ENCODE data around the gene PDLIM7.

Gene PDLIM7

DNA sequence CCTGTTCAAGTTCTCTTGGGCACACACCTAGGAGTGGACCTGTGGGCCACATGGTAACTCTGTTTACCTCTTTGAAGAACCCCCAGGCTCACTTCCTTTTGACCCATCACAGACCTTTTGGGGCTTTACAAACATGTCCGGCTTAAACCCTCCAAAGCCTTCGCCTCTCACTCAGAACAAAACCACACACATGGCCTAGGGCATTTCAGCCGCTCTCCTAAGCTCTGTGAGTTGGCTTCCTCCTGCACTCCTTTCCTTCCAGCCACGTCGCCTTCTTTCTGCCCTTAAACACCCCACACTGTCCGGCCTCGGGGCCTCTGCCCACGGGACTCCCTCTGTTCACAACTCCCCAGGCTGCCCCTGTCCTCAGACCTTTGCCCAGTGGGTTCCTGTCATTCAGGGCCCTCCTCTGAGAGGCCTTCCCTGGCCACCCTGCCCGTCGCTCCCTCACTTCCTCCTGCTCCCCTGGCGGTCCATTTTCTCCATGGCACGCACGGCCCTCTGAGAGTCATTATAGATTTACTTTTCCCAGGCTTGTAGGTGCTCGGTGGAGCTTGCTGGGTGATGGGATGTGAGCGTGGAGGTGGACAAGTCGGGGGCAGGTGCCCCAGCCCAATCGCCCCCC is 10.3 kb upstream of the PDLIM7 start:
- no peak for DNase-seq (ENCODE audit: low spot score)

DNA sequence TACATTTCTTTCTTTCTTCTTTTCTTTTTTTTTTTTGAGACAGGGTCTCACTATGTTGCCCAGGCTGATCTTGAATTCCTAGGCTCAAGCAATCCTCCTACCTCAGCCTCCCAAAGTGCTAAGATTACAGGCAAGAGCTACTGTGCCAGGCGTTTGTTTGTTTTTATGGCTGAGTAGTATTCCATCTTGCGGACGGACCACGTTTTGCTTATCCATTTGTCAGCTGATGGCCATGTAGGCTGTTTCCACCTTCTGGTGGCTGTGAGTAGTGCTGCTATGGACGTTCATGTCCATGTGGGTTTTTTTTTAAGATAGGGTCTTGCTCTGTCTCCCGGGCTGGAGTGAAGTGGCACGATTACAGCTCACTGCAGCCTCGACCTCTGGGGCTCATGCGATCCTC is 9.8 kb upstream of the PDLIM7 start:
- DNase-seq (ENCODE audit: low spot score): no peak

DNA sequence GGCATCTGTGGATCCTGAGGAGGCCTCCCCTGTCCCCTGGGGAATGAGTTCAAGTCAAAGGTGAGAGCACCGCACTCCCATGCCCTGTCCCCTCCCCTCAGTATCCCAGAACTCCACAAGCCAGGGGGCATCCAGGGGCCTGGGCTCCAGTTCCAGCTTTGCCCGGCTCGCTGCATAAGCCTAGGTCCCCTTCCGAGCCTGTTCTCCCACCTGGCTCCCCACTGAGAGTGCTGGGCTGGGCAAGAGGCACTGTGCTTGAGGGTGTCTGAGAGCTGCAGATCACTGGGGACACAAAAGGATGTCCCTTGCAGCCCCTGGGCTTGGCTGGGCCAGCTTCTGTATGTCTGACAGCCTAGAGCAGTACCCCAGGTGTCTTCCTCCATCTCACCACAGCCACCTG is 7.7 kb upstream of the PDLIM7 start:
- DNase-seq (ENCODE audit: low spot score): no peak

DNA sequence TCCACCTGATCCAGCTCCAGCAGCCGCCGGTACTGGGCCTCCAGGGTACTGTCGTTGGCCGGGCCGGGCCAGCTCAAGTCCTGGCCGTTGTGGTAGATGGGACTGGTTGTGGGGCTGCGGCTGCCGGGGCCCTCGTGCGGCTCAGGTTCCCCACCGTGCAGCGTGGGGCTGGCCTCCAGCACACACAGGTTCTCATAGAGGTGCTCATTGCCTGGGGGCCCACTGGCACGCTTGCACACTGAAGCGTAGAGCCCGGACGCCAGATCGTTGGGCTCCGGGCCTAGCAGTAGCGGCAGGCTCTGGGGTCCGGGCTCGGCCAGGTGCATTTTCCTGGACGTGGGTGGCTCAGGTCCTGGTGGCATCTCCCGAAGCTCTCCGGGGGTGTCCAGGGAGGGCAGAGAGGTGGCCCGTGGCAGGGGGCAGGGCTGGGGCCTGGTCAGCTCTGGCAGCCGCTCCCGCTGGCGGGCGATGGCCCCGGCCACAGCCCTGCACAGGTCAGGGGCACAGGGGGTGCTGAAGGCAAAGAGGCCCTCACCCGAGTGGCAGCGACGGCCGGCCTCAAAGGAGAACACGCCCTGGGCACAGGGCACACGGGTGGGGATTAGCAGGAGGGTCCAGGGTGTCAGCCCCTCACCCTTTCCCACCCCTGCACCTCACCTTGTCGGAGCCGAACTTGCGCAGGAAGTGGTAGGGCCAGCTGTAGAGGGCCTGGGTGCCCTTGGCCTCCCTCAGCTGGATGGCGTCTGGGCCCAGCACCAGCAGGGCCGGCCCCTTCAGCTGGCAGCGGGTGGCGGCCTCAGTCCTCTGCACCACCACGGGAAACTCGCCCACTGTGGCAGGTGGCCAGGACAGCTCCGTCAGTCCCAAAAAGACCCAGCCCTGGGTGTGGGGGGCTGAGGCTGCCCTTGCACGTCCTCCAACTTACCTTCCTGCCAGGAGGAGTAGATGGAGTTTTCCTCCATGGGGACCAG is 7.0 kb upstream of the PDLIM7 start:
- no peak for DNase-seq (ENCODE audit: low spot score)

DNA sequence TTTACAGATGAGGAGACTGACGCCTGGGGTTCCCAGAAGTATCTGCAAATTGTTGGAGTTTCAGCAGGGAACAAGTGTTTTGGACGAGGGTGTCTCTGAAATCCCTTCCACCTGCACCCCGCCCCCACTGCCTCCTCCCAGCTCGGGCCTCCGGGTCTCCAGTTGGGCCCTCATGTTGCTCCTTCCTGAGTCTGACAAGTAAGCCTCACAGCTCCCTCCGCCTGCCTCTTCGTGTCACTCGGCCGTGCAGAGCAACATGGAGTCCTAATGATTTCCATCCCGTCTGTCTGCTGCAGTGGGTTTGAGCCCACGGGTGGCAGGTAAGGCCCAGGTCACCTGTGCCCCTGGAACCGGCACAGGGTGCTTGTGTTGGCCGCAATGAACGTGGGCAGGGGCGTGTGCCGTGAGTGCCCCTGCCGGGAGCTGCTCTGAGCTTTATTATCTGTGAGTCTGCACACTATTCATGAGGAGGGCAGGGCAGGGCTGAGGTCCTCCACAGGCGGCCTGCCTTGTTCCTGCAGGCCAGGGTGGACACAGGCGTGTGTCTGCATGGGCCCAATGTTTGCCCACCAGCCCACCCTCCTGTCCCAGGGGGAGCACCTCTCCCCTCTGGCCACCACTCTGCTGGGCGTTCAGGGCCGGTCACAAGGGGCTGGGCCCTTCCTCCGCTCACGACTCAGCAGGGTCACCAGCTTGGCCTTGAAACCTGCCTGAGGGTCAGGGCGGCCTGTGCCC is 6.1 kb upstream of the PDLIM7 start:
- DNase-seq (ENCODE audit: low spot score): no peak

DNA sequence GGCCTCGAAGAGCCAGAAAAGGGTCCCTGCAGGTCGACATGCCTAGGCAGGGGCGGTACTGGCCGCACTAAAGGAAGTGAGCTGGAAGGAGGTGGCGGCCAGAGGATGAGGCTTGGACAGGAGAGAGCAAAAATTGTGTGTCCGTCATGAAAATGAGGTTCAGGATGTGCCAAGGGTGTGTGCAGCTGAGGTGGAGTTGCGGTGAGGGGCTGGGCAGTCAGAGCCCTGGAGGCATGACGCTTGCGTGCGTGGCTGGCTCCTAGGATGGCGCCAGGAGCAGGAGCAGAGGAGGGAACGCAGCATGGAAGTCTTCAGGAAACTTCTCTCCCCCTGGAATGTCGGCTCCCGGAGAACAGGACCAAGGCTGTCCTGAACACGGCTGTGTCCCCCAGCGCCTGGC is 5.5 kb upstream of the PDLIM7 start:
- no peak for DNase-seq (ENCODE audit: low spot score)

DNA sequence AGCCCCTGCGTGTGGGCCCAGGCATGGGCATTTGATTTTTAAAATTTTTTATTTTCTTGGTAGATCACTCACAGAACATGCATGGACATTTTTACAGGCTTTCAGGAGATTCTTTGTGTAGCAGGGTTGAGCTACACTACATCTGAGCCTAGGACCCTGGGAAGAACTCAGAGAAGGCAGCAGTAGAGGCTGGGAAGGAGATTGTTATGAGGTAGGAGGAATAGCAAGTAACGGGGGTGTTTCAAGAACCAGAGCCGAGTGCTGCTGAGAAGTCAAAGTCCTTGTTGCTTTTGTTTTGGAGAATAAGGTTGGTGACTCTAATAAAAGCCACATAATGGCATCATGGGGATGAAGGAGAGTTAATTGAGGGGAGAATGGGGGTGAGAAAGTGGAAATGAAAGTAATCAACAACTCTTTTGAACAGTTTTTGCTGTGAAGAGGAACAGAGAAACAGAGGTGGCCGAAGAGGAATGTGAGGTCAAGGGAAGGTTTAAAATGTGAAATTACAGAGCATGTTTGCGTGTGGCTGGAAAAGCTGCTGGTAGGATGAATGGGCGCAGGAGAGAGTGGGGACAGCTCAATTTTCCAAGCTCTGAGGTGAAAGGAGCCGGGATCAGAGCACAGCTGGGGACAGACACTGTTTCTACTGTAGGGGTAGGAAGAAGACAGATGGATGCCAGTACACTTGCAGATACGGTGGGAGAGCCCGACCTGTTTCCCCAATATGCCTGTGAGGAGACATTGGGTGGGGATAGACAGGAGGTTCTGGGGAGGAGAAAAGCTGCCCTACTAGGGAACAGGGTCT is 4.7 kb upstream of the PDLIM7 start:
- no peak for DNase-seq (ENCODE audit: low spot score)

DNA sequence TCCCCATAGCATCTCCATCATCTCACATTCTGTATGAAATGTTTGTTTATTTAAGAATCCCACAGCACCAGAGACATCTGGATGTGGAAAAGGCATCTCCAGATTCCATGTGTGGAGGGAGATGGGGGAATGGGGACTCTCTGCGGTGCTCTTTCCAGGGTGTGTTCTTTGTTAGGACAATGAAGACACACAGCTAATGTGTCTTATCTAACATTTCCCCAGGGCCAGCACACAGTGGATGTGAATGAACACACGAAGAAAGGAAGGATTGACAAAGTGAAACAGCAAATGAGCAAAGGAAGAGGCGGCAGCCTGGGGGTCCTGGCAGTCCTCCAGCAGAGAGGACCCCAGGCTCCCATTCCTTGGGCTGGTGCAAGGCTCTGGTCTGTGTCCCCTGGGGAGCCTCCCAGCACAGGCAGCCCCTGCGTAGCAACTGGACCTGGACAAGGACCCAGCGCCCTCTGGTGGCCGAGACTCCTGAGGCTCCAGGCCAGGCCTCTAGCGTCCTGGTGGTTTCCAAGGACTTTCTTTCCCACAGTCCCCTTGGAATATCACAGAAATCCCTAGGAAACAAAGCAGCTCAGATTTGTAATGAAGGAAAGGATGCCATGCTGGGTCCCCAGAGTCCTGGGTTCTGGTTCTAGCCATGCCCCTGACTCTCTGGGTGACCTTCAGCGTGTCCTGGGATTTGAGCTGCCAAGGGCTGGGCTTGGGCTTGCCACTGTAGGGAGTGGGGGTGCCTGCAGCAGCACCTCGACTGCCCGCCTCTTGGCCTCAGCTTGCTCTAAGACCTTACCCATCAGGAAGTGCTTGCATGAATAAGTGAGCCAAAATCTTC is 3.5 kb upstream of the PDLIM7 start:
- peak; percentile 87 for DNase-seq (ENCODE audit: low spot score)

DNA sequence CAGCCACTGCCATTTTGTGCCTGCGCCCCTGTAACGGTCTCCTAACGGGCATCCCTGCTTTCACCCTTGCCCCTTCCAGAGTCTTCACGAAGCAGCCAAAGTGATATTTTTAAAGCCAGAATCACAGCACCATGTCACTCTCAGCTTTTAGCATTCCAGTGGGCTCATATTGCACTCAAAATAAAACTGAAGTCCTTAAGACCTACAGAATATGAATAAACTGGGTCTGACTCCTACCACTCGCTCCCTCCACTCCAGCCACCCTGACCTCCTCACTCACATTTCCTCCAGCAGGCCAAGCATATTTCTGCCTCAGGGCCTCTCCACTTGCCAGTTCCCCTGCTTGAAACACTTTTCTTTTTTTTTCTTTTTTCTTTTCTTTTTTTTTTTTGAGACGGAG is 2.4 kb upstream of the PDLIM7 start:
- DNase-seq (ENCODE audit: low spot score): no peak

DNA sequence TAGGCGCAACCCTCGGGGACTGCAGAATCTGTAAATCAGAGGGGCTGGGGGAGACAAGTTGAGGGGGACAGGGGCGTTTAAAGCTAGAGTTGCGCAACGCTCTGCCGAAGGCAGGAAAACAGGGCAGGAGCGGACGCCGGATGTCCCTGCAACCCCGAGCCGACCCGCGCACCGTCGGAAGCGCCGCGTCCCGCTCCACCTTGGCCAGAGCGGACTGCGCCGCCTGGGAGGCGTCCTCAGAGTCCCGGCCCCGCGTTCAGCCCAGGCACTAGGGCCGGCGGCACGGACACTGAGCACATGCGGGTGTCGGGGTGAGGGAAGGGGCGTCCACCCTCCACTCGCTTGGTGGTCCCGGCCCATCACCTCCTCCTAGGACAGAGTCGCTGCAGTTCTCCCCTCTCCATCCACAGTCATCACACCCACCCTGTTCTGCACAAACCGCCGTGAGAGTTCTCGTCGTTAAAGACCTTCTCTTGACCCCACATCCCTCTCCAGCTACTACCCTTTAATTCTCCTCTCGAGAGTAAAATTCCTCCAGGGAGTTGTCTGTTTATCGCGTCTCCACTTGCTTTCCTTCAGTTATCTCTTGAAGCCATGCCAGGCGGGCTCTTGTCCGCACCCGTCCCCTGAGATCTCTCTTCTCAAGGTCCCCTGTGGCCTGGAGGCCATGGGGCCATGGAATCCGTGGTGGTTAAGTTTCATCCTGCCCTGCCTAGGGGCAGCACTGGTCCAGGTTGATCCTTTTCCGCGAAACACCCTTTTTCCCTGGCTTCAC is 796 bp upstream of the PDLIM7 start:
- DNase-seq (ENCODE audit: low spot score): no peak

DNA sequence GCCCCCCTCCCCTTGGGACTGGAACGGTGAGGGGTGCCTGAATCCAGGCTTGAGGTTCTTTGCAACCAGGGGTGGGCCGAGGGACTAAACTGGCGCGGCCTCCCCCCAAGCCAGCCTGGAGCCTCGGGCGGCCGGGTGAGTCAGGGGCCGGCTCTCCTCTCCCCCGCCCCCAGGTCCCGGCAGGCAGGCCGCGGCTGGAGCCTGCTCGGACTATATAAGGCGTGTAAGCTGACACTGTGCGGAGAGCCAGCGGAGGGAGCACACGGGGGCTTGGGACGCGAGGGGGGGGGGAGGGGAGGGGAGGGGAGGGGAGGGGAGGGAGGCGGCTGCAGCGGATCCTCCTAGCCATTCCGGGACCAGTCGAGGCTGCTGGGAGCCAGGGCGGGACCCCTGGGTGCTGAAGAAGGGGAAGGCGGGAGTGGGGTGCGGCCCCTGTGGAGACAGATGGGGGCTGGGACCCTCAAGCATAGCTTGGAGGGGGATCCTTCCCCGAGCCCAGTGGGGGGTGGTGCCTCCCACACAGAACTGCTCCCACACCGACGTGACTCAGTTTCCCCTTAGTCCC is 595 bp downstream of the PDLIM7 start:
- DNase-seq (ENCODE audit: low spot score): peak; percentile 83

DNA sequence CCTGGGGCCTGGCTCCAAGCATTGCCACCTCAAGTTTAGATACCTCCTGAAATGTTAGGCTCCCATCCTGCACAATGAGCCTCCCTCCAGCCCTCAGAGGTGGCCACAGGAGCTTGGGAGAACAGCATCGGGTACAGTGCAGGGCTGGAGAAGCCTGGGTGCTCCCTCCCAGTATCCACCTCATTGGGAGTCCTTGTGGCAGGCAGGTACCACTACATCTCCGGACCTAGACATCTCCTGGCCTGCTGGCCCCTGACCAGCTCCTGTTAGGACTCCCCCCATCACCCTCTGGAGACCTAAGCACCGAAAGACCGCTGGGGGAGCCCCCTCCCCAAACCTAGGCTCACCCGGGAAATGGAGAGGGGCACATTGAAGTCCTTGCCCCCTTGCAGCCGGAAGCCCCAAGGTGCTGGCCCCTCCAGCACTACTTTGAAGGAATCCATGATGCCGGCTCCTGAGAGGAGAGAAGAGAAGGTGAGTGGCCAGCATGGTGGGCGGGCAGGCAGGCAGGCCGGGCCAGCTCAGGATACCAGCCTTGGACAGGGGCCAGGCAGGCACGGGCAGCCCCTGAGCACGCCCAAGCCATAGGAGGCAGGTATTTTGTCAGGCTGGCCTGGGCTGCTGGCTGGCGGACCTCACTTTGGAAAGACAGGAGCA is 1.2 kb downstream of the PDLIM7 start:
- peak; percentile 53 for DNase-seq (ENCODE audit: low spot score)

DNA sequence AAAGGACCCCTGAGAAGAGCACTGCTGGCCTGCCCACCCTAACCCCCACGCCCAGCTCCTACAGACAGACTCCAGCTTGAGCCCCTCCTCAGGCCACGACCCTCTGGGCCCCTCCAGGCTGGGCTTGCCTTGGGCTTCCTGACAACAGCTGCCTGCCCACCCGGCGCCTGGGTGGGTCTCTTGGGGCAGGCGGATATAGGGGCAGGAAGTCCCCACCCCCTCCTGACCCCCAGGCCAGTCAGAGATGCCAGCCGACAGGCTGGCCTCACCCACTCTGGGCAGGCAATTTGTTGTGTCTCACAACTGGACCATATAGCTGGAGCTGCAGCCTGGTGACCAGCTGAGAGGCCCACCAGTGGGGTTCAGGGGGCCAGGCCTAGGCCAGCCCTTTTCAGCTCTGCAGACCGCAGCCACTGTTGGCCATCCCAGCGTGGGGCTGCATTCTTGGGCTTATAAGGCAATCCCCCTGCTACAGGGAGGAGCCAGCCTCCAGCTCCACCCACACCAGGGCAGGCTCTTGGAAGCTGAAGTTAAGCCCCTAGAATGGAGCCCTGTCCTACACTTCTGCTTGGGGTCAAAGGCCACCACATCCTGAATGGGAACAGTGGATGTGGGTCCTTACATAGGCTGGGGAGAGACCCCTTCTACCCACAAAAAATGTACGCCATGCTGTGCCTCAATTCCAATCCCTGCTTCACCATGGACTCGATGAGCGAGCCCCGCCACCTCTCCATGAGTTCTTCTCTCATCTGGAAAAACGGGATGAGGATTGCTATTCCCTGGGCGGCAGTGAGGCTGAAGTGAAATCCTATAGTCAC is 2.0 kb downstream of the PDLIM7 start:
- DNase-seq (ENCODE audit: low spot score): peak; percentile 52

DNA sequence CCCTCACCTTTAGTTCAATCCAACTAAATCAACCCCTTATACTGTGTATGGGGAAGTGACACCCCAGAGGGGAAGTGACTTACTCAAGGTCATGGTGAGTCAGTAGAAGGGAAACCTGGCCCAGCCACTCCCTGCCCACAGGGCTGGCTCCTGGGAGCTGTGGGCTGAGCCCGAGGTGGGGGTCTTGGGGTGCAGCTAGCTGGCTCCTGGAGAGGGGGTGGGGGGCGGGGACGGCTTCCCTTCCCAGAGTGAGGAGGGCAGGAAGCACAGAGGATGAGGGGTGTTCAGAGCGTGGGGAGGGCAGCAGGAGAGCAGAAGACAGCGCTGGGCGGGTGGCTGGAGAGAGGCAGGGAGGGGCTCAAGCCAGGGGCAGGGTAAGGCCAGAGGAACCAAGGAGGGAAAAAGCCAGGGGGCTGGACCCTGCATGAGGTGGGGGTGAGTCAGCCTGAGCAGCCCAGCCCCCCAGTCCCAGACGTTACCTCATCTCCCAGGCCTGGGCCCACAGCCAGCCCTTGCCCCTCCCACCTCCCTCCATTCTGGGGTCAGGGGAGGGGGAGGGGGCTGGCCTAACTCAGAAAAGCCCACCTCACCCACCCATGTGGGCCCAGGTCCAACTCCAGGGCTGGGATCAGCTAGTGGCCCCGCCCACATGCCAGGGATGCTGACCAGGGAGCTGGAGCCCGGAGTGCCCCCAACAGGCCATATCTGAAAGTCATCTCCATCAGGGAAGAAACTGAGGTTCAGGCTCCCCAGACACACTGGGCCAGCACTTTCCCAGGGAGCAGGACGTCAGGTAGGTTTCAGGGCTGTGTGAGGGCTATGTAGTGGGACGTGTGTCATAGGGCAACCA is 2.8 kb downstream of the PDLIM7 start:
- DNase-seq (ENCODE audit: low spot score): no peak

DNA sequence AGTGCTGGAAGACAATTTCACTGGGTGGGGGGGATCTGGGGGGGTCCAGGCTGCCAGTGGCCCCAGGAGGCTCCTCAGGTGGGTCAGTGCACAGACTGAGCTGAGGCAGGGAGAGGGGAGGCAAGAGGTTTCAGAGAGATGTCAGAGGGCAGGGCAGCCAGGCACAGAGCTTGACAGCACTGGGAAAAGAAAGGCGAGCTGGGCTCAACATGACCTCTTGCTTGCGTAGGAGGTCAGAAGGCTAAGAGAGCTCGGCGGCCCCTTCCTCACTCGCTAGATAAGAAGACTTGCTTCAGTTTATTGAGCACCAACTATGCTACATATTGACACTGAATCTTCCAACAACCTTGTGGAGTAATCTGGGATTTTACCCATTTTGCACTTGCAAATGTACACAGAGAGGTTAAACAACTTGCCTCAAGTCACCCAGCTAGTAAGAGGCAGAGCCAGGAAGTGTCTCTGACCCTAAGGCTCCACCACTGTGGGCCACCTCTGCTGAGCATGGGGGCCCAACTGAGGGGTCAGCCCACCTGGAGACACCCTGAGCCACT is 3.5 kb downstream of the PDLIM7 start:
- DNase-seq (ENCODE audit: low spot score): no peak

DNA sequence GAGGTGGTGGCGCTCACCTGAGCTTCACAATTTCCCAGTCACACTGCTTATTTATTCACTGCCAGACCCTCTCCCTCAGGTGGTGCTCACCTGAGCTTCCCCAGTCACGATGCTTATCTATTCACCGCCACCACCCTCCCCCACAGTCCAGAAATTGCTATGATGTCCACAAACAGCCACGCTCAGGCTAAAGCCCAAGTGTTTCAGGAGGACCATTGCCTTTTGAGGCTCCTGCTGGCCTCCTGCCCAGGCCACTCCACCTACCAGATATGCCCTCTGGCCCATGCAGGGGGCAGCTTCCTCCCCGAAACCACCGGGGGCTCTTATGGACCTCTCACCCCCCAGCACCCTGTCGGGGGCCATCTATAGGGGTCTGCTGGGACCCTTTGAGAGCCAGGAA is 4.6 kb downstream of the PDLIM7 start:
- DNase-seq (ENCODE audit: low spot score): no peak
